Stimulated activated CD8-positive, alpha-beta memory T cell treated with anti-CD3 and anti-CD28 coated beads, Interleukin-15, amount 100 ng/mL, for 24 hours (primary cell): Measurements from ENCODE around the gene TUFT1.
"Not testable (repeated sequence)": the region's sequence is repeated elsewhere in the genome, so short reads cannot be mapped to it uniquely, and the experiment has no call there.

Source experiments
- DNase-seq: peaks from one replicate; pipeline ENCODE4 v3.0.0-alpha.2; 2020; ENCODE audit warnings: low read depth

TUFT1 gene

GRCh38 chr1:151512801-151513625 lies 27.1 kb upstream of the TUFT1 start:
- no peak for DNase-seq

GRCh38 chr1:151513626-151514121 lies 26.4 kb upstream of the TUFT1 start:
- DNase-seq: no peak

GRCh38 chr1:151514366-151514765 lies 25.7 kb upstream of the TUFT1 start:
- DNase-seq: no peak

GRCh38 chr1:151515265-151515664 lies 24.8 kb upstream of the TUFT1 start:
- no peak for DNase-seq

GRCh38 chr1:151516031-151516511 lies 24.0 kb upstream of the TUFT1 start:
- DNase-seq: no peak

GRCh38 chr1:151518431-151518830 lies 21.7 kb upstream of the TUFT1 start:
- DNase-seq: no peak

- no peak for DNase-seq
Observed at GRCh38 chr1:151518936-151519335, 21.2 kb upstream of the TUFT1 start.

- DNase-seq: no peak
Observed at GRCh38 chr1:151519667-151520066, 20.4 kb upstream of the TUFT1 start.

GRCh38 chr1:151520359-151520758 lies 19.8 kb upstream of the TUFT1 start:
- no peak for DNase-seq

- not testable (repeated sequence) for DNase-seq
Observed at GRCh38 chr1:151522427-151522826, 17.7 kb upstream of the TUFT1 start.

GRCh38 chr1:151523326-151523725 lies 16.8 kb upstream of the TUFT1 start:
- no peak for DNase-seq

- DNase-seq: no peak
Observed at GRCh38 chr1:151524736-151525135, 15.4 kb upstream of the TUFT1 start.

- no peak for DNase-seq
Observed at GRCh38 chr1:151526735-151527525, 13.2 kb upstream of the TUFT1 start.

GRCh38 chr1:151529211-151529702 lies 10.9 kb upstream of the TUFT1 start:
- DNase-seq: no peak

GRCh38 chr1:151529781-151530180 lies 10.3 kb upstream of the TUFT1 start:
- no peak for DNase-seq

GRCh38 chr1:151530461-151530860 lies 9.6 kb upstream of the TUFT1 start:
- no peak for DNase-seq

GRCh38 chr1:151533870-151534269 lies 6.2 kb upstream of the TUFT1 start:
- DNase-seq: no peak

GRCh38 chr1:151534662-151535278 lies 5.3 kb upstream of the TUFT1 start:
- DNase-seq: peak; percentile 56

- no peak for DNase-seq
Observed at GRCh38 chr1:151535326-151536271, 4.5 kb upstream of the TUFT1 start.

- no peak for DNase-seq
Observed at GRCh38 chr1:151536499-151536898, 3.6 kb upstream of the TUFT1 start.

GRCh38 chr1:151537112-151537511 lies 3.0 kb upstream of the TUFT1 start:
- no peak for DNase-seq
